HG03280 (cell line): Measurements from ENCODE around the gene KIF6.

Experiments used
- ATAC-seq: cut with Tn5 transposase; IDR thresholded peaks from one replicate; pipeline ENCODE4 v1.9.1; 2021; ENCODE audit warnings: mild to moderate bottlenecking, moderate library complexity; ENCODE audit not compliant: unreplicated experiment

The KIF6 gene

DNA sequence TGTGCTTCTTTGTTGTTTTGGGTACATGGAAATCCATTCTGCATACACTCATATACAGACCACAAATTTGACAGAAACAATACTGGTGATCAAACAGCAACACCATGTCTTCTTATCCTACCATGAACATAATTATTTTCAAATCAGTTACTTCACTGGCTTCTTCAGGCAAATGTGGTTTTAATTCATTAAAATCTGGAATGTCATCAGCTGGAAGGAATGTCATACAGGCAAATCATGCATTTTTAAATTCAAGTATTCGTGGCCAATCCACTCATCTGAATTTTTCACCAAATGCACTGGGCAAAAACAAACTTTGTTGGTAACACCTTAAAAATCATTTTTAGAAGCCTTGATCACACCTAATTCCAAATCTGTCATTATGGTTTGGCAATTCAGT, 59.3 kb downstream of the KIF6 start:
- ATAC-seq, result no peak

DNA sequence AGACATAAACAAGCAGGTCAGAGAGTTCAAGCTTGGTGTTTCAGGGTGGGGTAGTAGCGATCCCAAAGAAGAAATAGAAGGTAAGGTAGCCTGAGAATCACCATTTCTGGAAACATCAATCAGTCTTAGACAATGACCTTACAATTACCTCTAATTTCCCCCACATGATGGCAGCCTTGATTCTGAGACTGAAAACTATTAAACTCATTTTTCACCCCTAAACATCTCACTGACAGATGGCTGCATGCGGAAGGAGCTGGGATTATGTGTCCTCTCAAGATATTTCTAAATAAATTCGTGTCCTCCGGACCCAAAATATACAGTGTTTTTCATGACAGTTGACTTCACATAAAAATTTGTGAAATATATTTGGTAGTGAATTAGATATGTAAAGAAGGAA, 61.0 kb downstream of the KIF6 start:
- no peak for ATAC-seq

DNA sequence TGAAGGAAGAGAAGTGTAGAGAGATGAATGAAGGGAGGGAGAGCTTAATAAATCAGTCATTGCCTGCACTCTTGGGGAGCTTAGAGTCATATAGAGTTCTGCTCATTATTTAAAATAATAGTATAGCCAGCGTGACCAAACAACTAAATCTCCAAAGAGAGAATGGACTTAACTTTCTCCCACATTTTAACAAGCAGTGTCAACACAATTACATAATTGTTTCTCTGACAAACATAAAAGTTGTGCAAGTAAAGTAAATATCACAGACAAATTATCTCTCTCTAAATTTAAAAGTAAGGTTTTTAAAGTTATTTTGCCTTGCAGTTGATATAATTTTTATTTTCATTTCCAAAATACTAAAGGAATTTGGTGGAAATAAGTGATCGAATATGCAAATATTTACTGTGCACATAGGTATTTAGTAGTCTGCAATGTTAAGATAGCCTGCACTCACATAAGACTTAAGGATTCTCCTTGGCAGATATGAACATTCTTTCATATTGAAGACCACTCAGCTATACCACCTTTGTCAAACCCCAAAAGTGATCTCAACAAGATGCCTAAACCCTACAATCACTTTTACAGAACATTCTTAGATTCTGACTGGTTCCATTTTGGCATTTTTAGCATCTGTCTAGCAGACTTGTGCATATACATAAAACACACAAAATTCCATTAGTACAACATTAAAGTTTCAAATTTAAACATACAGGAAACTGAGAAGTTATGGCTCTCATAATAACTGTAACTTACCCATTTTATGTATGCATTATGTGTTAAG, 67.7 kb downstream of the KIF6 start:
- no peak for ATAC-seq

DNA sequence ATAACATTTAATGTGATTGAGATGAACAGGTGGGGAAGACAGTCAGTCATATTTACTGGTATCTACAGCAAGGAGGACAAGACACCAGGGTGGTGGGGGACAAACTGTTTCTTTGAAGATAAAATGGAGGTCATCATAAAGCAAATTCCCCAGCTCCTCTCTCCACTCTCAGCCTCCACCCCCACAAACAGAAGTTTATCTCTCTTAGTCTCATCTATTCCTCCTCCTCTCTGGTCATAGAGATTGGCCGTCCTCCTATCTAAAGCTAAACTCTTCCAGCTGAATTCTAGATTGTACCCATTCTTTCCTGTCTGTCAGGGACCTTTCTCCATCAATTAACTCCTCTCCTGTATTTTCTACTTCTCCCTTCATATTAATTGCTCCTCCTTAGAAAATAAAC, 71.1 kb downstream of the KIF6 start:
- ATAC-seq, result no peak

DNA sequence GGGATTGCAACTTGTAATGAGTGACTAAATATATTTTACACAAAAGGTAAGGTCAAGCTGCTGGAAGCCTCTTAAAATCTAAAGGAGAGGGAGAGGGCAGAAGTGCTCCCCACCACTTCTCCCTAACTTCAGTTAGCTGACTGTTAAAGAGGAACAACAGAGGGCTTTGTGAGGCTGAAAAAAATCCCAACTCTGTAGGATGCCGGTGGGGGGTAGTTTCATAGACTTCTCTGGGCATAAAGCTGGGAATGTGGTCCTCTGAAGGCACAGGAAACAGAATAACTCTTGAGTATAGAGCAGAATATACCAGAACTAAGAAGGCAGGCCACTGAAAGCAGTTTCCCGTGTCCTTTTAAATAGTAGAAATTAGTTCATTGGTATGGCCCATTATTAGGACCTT, 71.6 kb downstream of the KIF6 start:
- ATAC-seq, result no peak

DNA sequence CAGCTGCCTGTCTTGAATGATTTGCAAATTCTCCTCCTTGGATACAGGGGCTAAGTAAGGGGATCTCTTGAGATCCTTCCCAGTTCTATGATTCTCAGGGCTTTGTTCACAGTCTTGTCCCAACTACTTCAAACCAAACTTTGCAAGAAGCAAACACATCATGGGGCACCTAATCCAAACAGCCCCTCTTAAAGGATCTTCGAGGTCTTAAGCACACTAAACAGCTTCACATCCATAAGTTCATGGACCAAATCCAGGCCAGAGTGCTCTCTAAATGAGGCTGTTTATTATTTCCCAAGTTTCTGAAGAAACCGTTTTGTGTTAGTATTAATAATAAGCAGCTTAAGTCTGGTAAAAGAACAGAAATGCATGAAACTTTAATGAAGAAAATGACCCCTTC, 75.2 kb downstream of the KIF6 start:
- ATAC-seq, result no peak

DNA sequence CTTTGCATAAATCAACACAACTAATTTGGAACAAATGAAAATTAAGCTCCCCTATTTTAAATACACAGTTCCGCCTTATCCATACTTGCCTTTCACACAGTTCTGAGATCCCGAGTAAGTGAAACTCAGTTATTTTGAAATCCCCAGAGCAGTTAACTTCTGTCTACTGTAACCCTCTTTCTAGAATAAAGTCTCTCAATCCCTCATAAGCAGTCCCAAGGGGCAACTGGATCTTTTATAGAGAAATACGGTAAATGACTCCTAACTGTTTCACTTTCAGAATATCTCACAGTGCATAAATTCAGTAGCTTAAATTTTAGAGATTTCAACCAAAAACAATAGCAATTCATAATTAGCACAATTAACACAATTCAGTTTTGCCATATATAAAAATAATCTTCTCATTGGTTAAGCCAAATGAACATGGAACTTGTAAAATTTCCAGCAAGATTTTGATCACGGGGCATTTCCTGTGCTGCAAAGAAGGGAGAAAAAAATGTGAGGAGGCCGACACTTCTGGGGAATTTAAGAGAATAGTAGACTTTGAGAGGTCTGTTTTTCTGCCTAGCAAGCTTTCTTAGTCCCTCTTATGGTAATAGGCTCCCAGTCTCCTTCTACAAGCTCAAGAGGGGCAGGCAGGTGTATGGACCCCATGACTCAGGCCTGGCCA, 78.3 kb downstream of the KIF6 start:
- ATAC-seq, result no peak

DNA sequence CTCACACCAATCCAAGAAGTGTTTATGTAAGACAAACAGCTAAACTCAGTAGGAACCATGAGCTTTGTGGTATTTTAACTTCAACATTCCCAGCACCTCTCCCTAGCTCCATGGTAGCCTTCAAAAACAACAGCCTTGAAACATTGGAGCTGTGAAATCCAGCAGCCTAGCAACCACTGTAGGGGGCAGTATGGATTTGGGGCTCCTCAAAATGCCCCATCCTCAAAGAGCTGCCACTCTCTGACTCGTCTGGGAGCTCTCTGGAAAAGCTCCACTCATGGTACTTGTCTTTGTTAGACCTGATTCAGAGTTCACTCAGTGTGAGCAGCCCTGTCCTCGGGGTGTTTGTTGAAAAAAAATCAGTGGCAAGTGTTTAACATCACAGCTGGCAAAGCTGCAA, 82.9 kb downstream of the KIF6 start:
- no peak for ATAC-seq

DNA sequence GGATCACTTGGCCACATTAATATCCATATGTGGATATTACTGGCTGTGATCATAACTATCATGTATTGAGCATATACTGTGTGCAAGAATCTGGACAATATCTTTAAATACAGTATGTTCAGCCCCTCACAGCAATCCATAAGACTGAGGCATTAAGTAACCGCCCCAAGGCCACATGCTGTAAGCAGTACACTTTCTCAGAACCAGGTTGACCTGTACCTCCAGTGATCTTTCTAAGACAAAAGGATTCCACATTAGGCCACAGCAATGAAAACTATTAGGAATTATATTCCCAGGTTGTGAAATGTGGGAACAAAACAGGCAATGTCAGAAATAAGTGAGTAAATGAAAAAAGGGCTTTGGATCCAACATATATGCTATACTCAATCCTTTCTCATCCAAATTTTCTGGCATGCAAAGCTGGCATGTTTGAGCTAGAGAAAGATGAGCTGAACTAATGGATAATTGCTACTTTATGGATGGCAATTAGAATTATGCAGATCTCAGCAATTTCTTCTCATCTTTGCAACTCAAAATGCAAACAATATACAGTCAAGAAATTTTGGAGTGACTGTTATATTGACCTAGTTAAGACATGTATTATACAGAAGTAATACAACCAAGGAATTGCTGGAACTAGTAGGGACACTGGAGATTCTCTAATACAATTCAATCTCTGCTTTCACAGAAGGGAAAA, 86.9 kb downstream of the KIF6 start:
- no peak for ATAC-seq

DNA sequence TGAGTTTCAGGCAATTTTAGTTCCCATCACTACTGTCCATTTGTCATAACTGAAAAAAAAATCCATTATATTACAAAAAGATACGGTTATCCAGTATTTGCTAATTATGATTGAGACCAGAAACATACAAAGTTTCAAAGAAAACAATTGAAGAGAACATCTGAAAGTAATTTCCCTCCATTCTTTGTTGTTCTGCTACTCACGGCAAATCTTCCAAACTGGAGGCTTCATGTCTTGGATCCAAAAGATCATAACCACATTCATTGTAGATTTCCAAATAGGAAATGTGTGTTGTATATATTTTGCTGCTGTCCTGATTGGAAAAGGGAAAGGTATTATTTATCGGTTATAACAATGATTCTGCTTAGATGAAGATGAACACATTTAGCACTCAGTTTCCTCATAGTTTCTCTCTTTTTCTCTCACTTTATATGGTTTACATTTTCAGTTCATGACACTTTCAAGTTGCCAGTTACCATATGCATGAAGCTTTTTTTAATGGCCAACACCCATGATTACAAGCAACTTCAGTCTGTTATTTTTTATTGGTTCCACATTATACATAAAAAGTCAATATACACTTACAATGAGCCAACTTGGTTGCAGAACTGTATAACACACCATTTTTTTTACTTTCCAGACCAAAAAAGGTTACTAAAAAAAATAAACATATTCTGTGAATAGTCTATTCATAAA, 90.4 kb downstream of the KIF6 start:
- no peak for ATAC-seq

DNA sequence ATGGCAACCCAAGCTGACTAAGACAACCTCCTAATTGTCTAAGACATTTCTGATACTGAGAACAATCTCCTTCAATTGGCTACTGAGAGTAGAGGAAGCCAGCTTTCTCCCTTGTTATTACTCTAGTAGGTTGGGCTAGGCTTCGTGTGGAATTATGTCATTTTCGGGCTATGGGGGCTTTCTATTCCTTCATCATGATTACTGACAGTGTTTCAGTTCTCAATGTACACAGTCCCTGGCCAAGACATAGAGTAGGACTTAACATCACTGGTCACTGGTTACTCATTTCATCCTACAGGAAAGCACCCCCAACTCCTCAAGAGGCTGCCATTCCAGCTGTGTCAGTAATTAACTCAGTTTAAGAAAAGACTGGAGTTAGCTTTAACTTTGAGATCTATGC, 100.0 kb downstream of the KIF6 start:
- ATAC-seq, result no peak

DNA sequence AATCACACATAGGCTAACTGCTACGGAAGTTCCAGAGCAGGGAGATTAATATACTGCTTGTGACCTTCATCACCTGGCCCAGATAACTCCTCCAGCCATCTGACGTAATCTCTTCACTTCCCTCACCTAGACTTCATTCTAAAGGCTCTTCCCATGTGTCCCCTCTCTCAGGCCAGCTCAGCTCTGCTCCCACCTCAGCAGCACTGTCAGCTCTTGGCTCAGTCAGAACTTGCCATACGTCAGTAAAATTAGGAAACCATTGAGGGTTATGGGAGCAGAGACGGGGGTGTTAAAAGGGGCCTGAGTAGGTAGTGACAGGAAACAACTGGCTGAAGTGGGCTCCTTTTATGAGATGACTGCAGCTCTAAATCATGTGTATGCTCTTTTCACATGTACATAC, 101.5 kb downstream of the KIF6 start:
- no peak for ATAC-seq

DNA sequence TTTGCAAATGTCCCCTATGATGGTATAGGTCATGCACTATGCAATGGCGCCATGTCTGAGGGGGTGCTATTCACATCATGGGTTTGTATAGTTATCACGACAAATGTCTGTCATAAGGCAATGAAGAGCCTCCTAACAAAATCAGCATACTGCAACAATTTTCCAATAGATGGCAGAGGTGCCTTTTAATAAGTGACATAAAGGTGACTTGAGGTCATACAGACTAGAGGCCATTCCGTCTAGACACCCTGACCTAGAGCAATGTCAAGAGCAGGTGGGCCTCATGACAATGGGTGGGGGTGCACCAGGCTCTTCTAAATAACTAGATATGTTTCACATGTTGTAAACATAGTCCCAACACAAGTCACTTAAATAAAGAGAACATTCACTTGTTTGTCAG, 107.7 kb downstream of the KIF6 start:
- no peak for ATAC-seq

DNA sequence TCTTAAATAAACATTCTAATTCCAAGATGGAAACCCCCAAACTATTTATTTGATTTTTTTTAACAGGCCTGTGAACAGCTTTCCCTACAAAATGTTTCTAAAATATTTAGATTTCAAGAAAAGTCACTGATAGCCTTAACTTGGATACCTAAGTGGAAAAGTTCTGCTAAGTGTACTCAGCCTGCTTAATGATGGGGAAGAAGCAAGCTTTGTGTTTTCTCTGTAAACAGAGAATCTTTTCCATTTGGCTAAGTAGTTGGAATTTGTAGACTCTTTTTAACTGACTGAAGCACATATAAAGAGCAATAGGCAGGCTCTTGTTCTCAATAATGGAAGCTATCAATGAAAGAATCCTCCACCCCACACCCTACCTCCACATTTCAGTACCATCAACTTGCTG, 108.2 kb downstream of the KIF6 start:
- ATAC-seq, result no peak

DNA sequence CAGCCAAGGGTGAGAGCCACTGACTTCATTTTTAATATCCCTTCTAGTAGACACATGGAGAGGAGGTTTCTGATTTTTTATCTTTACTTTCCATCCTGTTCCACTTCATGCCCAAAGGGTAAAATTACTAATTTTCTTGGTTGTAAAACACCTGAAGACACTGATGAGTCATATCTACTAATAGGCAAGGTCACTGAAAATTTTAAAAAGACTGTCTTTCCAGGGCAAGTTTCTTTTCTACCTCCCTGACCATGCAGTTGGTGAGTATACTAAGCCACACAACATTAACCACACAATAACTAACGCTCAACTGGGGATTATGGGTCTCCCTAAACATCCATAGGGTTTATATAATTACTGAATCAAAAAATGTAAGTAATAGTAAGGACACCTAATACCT, 109.6 kb downstream of the KIF6 start:
- ATAC-seq, result no peak

DNA sequence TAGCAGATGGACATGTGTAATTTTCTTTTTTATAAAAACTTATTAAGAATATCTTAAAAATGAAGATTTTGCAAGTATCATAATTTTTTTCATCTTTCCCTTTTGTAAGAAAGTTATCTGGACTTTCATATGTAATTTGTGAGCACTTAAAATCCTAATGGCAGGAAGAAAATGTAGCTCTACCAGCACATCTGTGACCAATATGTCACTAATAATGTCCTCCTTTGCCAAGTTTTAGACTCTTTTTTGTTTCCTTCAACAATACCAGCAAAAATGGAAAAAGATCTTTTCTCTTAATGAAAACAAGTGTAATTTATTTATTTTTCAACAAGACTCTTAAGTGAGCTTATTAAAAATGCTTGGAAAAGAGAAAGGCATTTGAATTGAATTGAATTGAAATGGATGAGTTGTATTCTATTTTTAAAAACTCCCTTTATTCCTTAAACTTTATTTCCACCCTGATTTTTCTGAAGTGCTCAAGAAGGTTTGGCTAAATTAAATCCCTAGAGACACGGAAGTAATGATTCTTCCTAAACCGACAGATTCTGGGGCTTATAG, 110.7 kb downstream of the KIF6 start:
- ATAC-seq, result no peak

DNA sequence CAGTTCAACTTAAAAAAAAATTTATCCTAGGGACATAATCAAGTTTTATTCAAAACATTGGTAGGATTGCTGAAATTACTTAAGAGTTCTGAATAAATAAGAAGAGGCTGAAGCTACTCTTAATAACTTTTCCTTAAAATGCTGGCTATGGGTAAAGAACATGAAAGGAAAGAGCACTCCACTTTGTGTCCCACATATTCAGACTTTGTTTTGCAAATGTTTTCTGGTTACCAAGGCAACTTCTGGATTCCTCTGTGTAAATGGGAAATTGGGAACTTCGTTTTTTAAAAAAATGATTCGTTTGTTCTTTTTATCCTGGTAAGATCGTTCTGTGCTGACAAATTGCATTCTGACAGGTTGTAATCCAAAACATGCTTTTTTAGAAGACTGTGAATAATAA, 115.0 kb downstream of the KIF6 start:
- ATAC-seq, result no peak

DNA sequence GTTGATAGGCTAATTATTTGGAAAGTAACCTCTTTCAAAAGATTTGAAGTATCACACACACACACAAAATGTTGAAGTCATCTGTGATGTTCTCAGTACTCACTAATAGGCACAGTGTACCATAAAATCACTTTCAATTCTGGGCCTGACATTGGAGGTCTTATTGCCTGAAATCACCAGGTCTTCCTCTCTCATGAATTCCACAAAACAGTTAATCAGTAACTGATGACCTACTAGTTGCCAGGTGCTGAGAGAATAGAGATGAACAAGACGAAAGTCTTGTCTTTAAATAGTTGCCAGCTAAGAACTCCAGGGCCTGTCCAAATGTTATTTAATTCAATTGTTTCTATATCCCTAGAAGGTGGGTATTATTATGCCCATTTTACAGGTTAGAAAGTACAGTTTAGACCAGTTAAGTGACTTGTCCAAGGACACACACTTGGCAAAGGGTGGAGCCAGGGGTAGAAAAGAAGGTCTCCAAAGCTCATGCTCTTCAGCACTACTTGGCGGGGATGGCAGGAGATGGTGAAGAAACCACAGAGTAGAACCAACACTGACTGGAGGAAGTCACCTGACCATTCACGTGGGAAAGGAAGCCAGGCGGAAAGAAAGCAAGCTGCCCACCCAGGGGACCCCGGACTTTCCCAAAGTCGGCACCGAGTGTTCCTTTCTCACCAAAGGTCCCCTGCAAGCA, 116.4 kb downstream of the KIF6 start:
- no peak for ATAC-seq

DNA sequence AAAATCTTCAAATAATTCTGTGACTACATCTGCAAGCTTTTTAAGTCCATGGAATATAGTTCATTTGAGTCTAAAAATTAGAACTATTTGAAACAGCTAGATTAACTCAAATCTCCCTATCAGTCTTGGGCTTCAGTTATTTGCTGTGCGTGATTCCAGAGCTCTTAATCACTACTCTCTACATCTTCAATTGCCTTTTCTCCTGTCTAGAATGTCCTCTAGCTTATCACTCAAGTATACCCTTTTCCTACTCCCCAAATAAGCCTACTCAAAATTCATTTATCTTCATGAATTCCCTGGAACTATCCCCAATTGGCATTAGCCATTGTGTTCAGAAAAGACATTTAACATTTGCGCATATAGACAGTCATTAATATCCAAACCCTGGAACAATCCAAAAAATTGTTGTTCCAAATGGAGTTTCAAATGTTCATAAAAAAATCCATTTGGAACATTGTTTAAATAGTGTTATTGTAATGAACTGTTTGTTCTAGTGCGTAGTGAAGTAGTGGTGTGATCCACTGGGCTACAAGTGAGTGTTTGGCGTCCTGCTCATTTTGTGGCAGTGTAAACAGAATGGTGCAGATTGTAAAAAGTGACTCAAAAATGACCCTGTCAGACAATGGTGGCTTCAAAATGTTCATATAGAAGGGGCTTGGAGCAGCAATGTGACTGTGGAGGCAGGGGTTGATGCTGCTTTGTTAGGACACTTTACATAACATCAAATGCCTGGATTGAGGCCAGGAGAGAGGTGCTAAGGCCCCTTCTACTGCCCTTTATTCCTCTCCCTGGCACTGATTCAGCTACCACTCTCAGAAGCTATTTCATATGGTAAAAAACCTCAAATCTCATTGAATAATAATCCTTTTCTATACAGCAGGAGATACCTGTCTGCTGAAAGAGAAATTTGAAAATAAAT, 122.3 kb downstream of the KIF6 start:
- no peak for ATAC-seq

DNA sequence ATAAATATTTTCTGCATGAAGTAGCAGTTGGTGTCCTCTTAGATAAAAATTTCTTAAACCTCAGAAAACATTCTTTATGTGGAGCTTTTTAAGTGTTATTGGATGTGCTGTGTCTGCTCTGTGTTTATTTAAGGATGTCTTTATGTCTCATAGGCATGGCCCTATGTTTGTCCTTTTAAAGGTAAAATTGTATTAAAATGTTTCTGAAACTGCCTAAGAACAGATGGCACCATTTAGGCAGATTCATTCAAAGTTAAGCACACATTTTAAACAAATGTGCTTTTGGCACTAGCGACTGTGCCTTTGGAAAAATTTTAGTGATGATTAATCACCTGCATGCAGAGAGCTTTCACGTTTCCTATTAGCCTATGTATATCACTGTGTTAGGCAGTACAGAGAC, 125.2 kb downstream of the KIF6 start:
- ATAC-seq, result no peak
